Smooth muscle cell (in vitro differentiated cells): ENCODE measurements around the gene RBM19. TPM values are rescaled to one million over a fixed set of nuclear protein-coding genes. Genes with fewer than 3 reads are reported as not detected.

Experiments used
- DNase-seq: peaks from one replicate; lab custom pipeline; 2025; ENCODE audit not compliant: unreplicated experiment; lab: John Stamatoyannopoulos, UW
- H2AFZ ChIP-seq: fragments of 200-600 bp; sonication (generic); 2 replicates; pipeline ENCODE4 v1.6.0; 2016; ENCODE audit warnings: antibody characterized with exemption, low read depth, mild to moderate bottlenecking
- H3F3A ChIP-seq: fragments of 200-600 bp; sonication (generic); 2 replicates; pipeline ENCODE4 v1.6.0; 2017; ENCODE audit warnings: antibody characterized with exemption, low read depth
- H3K27ac ChIP-seq: fragments of 200-600 bp; sonication (generic); 2 replicates; pipeline ENCODE4 v1.5.1; 2016; ENCODE audit warnings: low read depth, mild to moderate bottlenecking
- H3K27me3 ChIP-seq: fragments of 200-600 bp; sonication (generic); 2 replicates; pipeline ENCODE4 v1.6.1; 2016; ENCODE audit warnings: low read depth, mild to moderate bottlenecking
- H3K36me3 ChIP-seq: fragments of 200-600 bp; sonication (generic); 2 replicates; pipeline ENCODE4 v1.5.1; 2016; ENCODE audit warnings: low read depth
- H3K4me1 ChIP-seq: fragments of 200-600 bp; sonication (generic); 2 replicates; pipeline ENCODE4 v1.5.1; 2016; ENCODE audit warnings: low read depth
- H3K4me2 ChIP-seq: fragments of 200-600 bp; sonication (generic); 2 replicates; pipeline ENCODE4 v1.6.0; 2016; ENCODE audit warnings: mild to moderate bottlenecking
- H3K4me3 ChIP-seq: fragments of 200-600 bp; sonication (generic); 2 replicates; pipeline ENCODE4 v1.5.1; 2016; ENCODE audit warnings: mild to moderate bottlenecking
- H3K79me2 ChIP-seq: fragments of 200-600 bp; sonication (generic); 2 replicates; pipeline ENCODE4 v1.6.0; 2016; ENCODE audit warnings: low read depth, mild to moderate bottlenecking
- H3K9ac ChIP-seq: fragments of 200-600 bp; sonication (generic); 2 replicates; pipeline ENCODE4 v1.6.0; 2016; ENCODE audit warnings: low read depth
- H3K9me3 ChIP-seq: fragments of 200-600 bp; sonication (generic); replicated peaks from 2 replicates; pipeline ENCODE4 v1.5.1; 2016; ENCODE audit warnings: low read depth
- H4K20me1 ChIP-seq: fragments of 200-600 bp; sonication (generic); 2 replicates; pipeline ENCODE4 v1.6.0; 2016; ENCODE audit warnings: low read depth
- WGBS: methylation state at CpG from one replicate; pipeline ENCODE4 v1.1.7; 2016; ENCODE audit warnings: low lambda C conversion rate; 5-methylcytosine and 5-hydroxymethylcytosine counted together
- polyA plus RNA-seq: library from polyadenylated mRNA; unstranded; fragments of >200 nt; fragmentation: Nextera tagmentation; extraction: Ambion mirVana; gene quantifications from 2 replicates; pipeline ENCODE4 v1.2.1, GENCODE V29; 2016
- total RNA-seq: library from RNA; depleted of rRNA; stranded (reverse); fragments of >200 nt; gene quantifications from 2 replicates; pipeline ENCODE4 v1.2.3, GENCODE V29; 2014
- TF ChIP-seq, protein P1 (sequence below): fragments of 200-600 bp; sonication (generic); IDR thresholded peaks from 2 replicates; pipeline ENCODE4 v1.5.1; 2017; ENCODE audit warnings: borderline replicate concordance, mild to moderate bottlenecking, antibody characterized with exemption; ENCODE audit not compliant: insufficient read depth, poor library complexity, severe bottlenecking

RBM19 gene, protein sequence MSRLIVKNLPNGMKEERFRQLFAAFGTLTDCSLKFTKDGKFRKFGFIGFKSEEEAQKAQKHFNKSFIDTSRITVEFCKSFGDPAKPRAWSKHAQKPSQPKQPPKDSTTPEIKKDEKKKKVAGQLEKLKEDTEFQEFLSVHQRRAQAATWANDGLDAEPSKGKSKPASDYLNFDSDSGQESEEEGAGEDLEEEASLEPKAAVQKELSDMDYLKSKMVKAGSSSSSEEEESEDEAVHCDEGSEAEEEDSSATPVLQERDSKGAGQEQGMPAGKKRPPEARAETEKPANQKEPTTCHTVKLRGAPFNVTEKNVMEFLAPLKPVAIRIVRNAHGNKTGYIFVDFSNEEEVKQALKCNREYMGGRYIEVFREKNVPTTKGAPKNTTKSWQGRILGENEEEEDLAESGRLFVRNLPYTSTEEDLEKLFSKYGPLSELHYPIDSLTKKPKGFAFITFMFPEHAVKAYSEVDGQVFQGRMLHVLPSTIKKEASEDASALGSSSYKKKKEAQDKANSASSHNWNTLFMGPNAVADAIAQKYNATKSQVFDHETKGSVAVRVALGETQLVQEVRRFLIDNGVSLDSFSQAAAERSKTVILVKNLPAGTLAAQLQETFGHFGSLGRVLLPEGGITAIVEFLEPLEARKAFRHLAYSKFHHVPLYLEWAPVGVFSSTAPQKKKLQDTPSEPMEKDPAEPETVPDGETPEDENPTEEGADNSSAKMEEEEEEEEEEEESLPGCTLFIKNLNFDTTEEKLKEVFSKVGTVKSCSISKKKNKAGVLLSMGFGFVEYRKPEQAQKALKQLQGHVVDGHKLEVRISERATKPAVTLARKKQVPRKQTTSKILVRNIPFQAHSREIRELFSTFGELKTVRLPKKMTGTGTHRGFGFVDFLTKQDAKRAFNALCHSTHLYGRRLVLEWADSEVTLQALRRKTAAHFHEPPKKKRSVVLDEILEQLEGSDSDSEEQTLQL
- total RNA-seq: 15.9 and 17.2 TPM in 2 replicates
- 12.8 and 17.0 TPM in 2 replicates for polyA plus RNA-seq

DNA sequence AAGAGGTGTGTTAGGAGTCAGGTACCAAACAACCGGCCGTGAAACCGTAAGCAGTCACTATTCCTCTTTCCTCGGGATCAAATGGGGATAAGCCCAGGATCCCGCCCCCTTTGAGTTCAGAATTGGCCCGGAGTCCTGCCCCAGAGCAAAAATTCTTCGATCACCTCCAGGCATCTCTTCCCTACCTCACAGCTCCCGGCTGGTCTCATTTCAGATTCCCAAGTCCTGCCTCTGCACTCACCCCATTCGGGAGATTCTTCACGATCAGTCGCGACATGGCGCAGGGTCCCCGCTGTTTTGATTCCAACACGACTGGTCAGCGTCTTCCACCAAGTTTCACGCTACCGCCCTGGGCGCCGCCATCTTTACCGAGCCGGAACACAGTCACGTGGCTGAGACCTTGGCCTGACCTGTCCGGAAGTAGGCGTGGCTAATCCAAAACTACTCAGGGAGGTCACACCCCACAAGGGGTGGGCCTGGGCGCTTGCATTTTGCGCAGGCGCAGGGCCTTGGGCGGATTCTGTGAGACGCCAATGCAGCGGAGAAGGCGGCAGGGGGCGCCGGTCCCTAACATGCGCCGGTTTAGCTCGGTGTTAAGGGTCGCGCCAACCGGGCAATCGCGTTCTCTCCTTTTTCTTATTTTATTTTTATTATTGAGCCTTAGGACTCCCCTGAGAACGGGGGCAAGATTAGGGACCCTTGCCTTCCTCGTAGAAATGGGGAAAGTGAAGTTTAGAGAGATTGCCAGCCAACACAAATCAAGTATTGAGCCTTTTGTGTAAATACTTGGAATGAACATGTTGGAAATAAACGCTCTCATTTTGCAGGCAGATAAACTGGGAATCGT is at the start of gene RBM19:
Gene RBM19 (minus strand): TSS at position 375 of the 847 bp plus-strand sequence. CDS start 98 bp downstream, at position 277.
- H3K4me2 ChIP-seq: peak within 1 kb of the TSS; percentile 96
- WGBS: 2% methylated on average over 46 of the region's 46 CpGs
- H3F3A ChIP-seq: no peaks in the 10 kb centered on the region
- TF ChIP-seq, protein P1, sequence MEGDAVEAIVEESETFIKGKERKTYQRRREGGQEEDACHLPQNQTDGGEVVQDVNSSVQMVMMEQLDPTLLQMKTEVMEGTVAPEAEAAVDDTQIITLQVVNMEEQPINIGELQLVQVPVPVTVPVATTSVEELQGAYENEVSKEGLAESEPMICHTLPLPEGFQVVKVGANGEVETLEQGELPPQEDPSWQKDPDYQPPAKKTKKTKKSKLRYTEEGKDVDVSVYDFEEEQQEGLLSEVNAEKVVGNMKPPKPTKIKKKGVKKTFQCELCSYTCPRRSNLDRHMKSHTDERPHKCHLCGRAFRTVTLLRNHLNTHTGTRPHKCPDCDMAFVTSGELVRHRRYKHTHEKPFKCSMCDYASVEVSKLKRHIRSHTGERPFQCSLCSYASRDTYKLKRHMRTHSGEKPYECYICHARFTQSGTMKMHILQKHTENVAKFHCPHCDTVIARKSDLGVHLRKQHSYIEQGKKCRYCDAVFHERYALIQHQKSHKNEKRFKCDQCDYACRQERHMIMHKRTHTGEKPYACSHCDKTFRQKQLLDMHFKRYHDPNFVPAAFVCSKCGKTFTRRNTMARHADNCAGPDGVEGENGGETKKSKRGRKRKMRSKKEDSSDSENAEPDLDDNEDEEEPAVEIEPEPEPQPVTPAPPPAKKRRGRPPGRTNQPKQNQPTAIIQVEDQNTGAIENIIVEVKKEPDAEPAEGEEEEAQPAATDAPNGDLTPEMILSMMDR: peak; percentile 84
- H3K9ac ChIP-seq: peak within 1 kb of the TSS; percentile 74
- H3K4me3 ChIP-seq: peak within 1 kb of the TSS; percentile 60
- peak within 1 kb of the TSS; percentile 13 for H3K27ac ChIP-seq
- DNase-seq: peak; percentile 91
- H2AFZ ChIP-seq: peak within 1 kb of the TSS; percentile 96
- peaks cover 9% of the 10 kb centered on the region for H3K79me2 ChIP-seq
- no peaks in the 10 kb centered on the region for H3K9me3 ChIP-seq
- peaks cover 6% of the 10 kb centered on the region for H3K4me1 ChIP-seq
- peaks cover 10% of the 10 kb centered on the region for H3K27me3 ChIP-seq
- peaks cover 2% of the 10 kb centered on the region for H3K36me3 ChIP-seq
- no peaks in the 10 kb centered on the region for H4K20me1 ChIP-seq

DNA sequence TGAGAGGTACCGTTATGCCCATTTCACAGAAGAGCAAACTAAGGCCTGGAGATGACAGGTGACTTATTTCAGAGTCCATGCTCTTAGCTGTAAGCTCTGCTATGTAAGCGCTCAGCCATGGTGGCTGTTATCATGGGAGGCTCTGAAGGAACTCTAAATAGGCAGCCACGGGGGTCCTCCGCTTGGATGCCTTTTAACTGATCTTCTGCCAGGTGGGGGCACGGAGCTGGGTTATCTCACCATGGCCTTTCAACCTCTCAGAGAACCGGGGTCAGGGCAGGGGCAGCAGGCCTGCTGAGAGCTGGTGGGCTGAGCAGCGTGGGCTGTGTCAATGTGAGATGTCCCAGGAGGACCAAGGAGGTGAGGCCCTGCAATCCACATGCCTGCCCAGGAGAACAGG is 49.7 kb upstream of the RBM19 start:
- no peak overlapping the region for H3K4me2 ChIP-seq
- H3K9ac ChIP-seq: no peak overlapping the region
- H3K27ac ChIP-seq: no peak overlapping the region
- no peaks in the 10 kb centered on the region for H3K36me3 ChIP-seq
- no peak for DNase-seq
- no peak overlapping the region for H3K4me3 ChIP-seq
- WGBS: 87% methylated on average over 7 of the region's 7 CpGs
- H3K27me3 ChIP-seq: peaks cover 43% of the 10 kb centered on the region
- H2AFZ ChIP-seq: no peak overlapping the region
- H3F3A ChIP-seq: no peaks in the 10 kb centered on the region
- H3K9me3 ChIP-seq: no peaks in the 10 kb centered on the region
- no peaks in the 10 kb centered on the region for H3K79me2 ChIP-seq
- TF ChIP-seq, protein P1: no peak
- no peaks in the 10 kb centered on the region for H4K20me1 ChIP-seq
- no peaks in the 10 kb centered on the region for H3K4me1 ChIP-seq

DNA sequence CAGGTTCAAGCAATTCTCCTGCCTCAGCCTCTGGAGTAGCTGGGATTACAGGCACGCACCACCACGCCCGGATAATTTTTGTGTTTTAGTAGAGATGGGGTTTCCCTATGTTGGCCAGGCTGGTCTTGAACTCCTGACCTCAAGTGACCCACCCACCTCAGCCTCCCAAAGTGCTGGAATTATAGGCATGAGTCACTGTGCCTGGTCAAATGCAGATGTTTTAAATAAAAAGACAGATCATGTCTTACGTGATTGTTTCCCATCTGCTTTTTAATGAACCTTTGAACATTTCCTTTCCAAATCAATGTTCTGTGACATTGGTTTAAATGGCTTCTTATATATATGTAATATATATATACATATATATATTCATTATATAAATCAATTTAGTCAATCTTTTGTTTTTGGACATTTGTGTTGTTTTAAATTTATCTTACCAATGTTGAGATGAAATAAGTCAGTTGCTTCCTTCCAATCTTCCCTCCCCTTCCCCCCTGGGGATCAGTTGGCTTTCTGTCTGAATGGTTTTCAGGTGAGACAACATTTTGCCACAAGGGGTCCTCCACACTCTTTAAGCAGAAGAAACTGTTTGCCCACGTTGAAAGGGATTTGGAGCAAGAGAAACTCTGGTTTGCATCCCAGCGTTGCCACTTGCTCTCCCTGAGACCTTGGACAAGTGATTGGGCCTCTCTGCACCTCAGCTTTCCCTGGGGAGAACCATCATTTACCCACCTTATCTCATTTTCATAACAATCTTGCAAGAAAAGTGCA is 47.6 kb upstream of the RBM19 start:
- Histone ChIP-seq H3K27ac (no peak overlapping the region), H3K4me1 (no peaks in the 10 kb centered on the region), H3K9me3 (no peaks in the 10 kb centered on the region), H3K36me3 (no peaks in the 10 kb centered on the region), H3K79me2 (no peaks in the 10 kb centered on the region), H4K20me1 (no peaks in the 10 kb centered on the region), H3K4me3 (no peak overlapping the region), H3K4me2 (no peak overlapping the region), H3K27me3 (peaks cover 44% of the 10 kb centered on the region), H3K9ac (no peak overlapping the region), H2AFZ (no peak overlapping the region), H3F3A (no peaks in the 10 kb centered on the region)
- TF ChIP-seq, protein P1: peak; percentile 41
- no peak for DNase-seq
- 51% methylated on average over 6 of the region's 6 CpGs for WGBS
